Inflammatory macrophage treated with lipopolysaccharide for 4 hours (primary cell): Measurements from ENCODE around the gene STPG2.
"Not testable (repeated sequence)": the region's sequence is repeated elsewhere in the genome, so short reads cannot be mapped to it uniquely, and the experiment has no call there.

ENCODE experiments used
- DNase-seq: peaks from one replicate; pipeline ENCODE4 v3.0.0-alpha.2; 2020

STPG2 gene

DNA sequence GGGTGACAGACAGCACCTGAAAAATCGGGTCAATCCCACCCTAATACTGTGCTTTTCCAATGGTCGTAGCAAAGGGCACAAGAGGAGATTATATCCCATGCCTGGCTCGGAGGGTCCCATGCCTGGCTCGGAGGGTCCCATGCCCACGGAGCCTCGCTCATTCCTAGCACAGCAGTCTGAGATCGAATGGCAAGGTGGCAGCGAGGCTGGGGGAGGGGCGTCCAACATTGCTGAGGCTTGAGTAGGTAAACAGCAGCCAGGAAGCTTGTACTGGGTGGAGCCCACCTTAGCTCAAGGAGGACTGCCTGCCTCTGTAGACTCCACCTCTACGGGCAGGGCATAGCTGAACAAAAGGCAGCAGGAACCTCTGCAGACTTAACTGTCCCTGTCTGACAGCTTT, 365.1 kb downstream of the STPG2 start:
- DNase-seq: no peak

DNA sequence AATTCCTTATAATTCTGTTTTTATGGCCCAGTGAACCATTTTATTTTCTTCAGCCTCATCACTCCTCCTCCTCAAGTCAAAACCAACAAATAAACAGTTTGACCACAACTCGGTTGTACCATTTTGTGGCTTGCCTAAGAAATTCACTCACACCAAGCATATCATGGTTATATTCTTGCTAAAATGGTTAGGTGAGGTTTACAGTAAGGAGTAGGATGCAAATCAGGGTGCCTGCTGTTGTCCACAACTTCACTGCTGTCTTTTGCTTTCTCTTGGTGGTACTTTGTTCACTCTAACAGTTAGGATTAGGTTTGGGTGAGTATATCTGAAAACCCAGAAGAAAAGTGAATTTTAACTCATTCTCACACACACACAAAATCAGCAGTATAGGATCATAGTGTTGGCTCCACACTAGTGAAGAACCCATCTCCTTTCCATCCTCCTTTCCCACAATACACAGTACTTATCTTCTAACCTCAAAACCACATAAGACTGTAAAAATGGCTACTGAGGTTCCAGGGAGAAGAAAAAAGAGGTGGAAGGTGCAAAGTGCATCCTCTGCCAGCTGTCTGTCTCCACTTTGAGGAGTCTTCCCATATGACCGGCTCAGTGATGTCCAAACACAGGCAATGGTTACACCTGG, 368.8 kb downstream of the STPG2 start:
- no peak for DNase-seq

GRCh38 chr4:97770222-97770621, 373.1 kb downstream of the STPG2 start:
- DNase-seq: no peak

- DNase-seq: no peak
Measured at GRCh38 chr4:97762115-97762512, 381.2 kb downstream of the STPG2 start.

DNA sequence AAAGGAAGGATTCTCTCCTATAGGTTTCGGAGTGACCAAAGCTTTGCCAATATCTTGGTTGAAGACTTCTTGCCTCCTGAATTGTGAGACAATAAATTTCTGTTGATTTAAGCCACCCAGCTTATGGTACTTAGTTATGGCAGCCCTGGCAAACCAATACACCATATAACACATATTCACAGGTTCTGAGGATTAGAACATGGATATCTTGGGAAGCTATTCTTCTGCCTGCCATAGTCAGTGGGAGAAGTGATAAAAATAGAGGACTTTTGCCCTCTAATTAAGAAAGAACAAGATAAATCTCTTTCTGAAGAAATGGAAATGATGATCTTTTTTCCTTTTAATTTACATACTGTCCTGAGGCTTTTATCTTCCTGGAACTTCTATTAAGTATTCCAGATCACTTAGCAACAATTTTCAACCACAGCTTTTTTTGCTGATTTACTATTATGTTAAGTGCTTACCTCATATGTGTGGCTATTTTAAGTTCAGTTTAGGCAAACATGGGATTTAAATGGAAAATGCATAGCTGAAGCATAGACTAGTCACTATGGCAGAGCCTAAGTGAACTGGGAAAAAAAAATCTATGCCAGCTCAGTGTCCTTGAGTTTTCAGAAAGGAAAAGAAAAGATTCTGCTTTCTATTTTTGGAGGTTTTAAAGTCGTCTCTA, 381.7 kb downstream of the STPG2 start:
- no peak for DNase-seq

DNA sequence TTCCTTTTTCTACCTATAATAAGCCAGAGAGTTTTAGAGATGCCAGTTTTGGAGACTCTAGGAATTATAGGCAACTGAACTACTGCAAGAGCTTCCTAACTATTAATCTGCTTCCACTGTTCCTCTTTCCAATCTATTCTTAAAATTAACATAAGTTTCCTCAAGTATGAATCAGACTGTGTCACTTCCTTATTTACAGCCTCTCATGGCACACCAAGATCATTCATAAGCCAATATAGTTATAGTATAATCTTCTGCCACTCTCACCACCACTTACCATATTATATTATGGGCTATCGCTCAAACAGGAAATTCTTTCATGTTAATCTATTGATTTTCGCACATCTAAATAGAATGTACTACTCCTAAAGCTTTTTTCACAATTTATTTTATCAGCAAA, 383.5 kb downstream of the STPG2 start:
- no peak for DNase-seq

DNA sequence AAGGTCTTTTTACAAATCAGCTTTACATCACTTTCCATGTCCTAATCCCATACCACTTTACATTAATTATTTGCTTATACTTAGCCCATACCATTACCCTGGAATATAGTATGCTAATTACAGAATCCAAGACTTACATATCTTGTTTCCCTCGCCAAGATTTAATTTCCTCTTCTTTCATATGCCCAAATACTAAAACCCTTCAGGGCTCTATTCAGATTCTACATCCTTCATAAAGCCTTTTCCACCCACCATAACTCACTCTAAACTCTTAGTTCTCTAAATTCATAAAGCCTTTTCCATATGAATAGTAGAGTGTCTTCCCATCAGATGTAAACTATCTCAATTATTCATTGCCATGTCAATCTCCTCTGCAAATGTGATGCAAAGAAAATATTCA, 390.7 kb downstream of the STPG2 start:
- no peak for DNase-seq

GRCh38 chr4:97747945-97748344, 395.3 kb downstream of the STPG2 start:
- no peak for DNase-seq

DNA sequence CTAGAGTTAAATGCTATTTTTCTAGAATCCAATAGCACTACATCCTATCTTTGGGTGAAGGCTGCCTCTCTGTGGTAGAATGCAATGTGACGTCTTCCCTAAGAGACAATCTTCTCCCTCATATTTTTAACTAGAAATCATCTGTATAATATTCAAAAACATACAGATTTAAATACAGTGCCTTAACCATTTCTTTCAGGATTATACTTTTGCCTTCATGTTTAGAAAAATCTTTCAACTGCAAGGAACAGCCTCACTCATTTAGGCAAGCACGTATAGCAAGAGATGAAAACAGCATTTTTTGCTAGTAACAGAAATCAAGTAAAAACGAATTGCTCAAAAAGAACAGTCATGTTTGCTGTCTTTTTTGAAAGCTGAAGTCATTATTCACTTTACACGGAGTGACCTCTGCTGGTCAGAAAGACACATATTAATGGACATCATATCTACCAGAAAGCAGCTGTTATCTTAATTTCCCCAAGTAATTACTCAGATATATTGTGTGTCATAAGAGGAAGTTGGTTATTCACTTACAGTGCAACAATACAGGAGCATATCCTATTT, 422.3 kb downstream of the STPG2 start:
- no peak for DNase-seq

DNA sequence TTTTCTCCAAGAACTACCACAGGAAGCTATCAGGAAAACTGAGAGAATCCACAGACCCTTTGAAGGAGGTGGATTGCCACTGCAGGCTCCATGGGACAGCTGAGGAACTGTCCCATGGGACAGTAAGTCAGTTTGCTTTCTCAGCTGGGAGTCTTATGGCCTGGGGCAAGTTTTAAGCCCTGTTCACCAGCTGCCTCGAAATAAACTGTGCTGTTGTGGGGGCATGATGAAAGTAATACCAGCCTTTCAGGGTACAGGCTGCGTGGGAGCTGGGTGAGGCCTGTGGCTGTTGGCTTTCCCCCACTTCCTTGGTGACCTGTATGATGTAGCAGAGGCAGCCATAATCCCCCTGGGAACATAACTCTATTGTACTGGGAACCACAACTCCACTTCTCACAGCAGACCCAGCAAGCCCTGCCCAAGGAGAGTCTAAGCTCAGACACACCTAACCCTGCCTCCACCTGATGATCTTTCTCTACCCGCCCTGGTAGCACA, 452.1 kb downstream of the STPG2 start:
- no peak for DNase-seq

DNA sequence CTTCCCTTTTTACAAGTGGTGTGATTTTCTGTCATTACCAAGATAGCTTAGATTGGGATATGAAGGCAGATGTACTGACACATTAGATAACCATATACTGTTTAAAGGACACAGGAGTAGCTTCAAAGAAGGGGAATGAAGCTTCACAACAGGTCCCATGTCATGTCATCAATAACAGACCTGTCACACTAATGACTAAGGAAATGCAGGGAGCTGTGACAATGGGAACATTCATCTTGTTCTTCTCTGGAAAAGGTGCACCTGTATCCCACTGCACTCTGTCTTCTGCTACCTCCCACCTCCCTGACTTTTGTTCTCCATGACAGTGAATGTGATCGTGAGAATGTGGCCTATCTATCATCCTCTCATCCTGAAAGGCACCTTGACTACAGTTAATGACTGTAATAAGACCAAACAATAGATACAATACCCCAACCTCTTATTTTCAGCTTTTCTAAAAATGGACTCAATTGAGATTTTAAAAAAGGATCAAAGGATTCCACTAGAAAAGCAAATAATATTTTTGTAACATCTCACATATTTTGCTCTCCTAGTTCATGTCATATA, 472.5 kb downstream of the STPG2 start:
- no peak for DNase-seq

DNA sequence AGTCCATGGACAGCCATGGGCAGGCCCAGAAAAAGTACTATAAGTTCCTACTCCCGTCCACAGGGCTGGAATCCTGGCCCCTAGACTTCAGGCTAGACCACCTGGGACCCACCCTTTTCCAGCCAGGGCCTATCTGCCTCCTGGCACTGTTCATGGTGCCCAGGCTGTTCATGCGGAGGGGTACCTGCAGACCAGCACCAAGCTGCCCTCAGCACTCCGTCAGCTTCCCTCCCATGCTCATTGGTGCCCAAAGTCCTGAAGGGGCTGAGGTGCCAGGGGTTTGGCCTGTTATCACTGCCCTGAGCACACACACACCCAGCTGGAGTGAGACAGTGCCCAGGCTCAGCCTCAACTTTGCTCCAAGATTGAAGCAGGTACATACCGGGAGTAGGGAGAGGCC, 477.7 kb downstream of the STPG2 start:
- DNase-seq: no peak

DNA sequence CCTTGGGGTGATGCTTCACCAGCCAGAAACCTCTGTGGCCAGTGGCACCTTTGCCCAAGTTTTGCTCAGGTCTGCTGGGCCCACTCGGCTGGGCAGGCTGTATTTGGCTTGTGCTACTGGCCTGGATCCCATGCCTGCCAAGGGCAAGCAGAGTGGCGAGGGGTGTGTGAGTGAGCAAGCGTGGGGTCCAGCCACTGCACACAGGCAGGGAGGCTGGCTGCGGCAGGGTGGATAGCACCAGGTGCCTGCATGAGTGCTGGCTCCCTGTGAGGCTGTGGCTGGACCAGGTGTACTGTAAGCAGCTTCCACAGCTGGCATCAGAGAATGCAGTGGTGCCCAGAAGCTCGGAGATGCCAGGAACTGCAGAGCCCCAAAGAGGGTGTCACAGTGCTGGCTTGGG, 478.5 kb downstream of the STPG2 start:
- no peak for DNase-seq

DNA sequence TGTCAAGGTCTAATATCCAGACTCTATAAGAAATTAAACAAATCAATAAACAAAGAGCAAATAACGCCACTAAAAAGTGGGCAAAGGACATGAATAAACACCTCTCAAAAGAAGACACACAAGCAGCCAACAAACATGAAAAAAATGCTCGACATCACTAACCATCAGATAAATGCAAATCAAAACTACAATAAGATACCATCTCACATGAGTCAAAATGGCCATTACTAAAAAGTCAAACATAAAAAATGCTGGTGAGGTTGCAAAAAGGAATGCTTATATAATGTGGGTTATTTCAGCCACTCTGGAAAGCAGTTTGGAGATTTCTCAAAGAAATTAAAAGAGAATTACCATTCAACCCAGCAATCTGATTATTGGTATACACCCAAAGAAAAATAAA, 481.1 kb downstream of the STPG2 start:
- DNase-seq: no peak

GRCh38 chr4:97656044-97656720, 487.1 kb downstream of the STPG2 start:
- DNase-seq: no peak

DNA sequence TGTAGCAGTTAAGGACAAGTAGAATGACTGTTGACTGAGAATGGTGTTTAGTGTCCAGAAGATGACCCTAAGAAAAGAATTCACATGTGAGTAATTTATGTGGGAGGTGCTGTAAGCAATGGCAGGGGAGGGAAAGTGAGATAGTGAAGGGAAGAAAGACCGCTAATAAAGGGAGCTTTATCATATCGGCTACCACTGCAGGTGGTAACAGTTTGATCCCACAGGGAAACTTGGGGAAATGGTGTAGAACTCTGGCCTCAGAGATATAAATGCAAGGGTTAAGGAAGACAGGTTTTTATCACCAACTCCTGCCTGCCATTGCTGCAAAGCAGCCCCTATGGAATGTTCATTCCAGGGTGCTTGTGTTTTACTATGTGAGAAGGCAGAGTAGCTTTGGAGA, 489.6 kb downstream of the STPG2 start:
- DNase-seq: no peak

- DNase-seq: no peak
Measured at GRCh38 chr4:97646997-97647396, 496.3 kb downstream of the STPG2 start.

- no peak for DNase-seq
Measured at GRCh38 chr4:97645071-97645821, 498.0 kb downstream of the STPG2 start.

DNA sequence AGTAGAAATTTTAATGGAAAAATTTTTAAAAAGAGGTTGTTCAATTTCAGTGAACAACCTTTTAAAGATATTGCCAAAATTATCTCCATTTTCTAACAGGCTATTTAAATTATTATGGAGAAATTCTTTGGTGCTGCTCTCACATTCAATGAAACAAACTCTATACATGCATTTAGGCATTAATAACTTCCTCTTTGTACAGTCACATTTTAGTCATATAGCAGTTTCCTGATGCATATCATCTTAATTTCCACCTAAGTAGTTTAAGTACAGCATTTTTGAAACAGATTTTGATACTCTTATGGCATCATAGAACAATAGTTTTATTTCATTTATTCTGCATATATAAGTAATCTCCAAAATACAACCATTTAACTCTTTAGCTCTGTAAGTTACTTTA, 500.1 kb downstream of the STPG2 start:
- no peak for DNase-seq

DNA sequence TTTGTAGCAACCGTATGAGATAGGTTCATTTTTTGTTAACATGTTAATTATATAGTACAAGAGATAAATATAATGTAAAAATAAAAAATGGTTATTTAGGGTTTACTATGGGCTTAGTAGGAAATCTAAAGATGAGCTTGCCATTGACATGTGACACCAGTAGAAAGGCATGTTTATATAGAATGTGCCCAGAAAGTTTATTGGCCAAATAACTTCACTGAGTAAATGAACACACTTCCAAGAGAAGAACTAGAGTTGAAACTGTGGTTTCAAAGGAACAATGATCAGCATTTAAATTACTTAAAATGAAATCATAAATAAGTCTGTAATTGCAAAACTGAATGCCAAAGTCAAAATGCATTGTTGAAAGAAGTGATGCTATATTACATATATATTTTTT, 503.3 kb downstream of the STPG2 start:
- no peak for DNase-seq

GRCh38 chr4:97633831-97634230, 509.4 kb downstream of the STPG2 start:
- not testable (repeated sequence) for DNase-seq

GRCh38 chr4:97627750-97628149, 515.5 kb downstream of the STPG2 start:
- no peak for DNase-seq

DNA sequence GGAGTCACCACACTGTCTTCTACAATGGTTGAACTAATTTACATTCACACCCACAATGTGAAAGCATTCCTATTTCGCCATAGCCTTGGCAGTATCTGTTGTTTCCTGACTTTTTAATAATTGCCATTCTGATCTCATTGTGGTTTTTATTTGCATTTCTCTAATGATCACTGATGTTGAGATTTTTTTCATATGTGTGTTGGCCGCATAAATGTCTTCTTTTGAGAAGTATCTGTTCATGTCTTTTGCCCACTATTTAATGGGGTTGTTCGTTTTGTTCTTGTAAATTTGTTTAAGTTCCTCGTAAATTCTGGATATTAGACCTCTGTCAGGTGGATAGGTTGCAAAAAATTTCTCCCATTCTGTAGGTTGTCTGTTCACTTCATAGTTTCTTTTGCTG, 519.1 kb downstream of the STPG2 start:
- DNase-seq: no peak
